PC-3 (cell line): ENCODE measurements around the gene AZIN2. TPM values are rescaled to one million over a fixed set of nuclear protein-coding genes. Genes with fewer than 3 reads are reported as not detected.

Experiments
- ATAC-seq: fragments of 200-7000 bp; cut with Tn5 transposase; 2 replicates; pipeline ENCODE4 v1.9.1; 2020; ENCODE audit warnings: mild to moderate bottlenecking, moderate library complexity
- BruUV-seq: library from RNA; stranded (reverse); fragments of 400-500 nt; replicated peaks from 2 replicates; lab custom pipeline; 2021; lab: Mats Ljungman, UMichigan
- CTCF ChIA-PET: fragments of 300-600 bp; sonication (Branson Sonifier 250); formaldehyde crosslinking; loops from one replicate; lab custom pipeline; 2022; ENCODE audit warnings: antibody characterized with exemption; lab: Charles Lee
- POLR2A ChIA-PET: fragments of 300-600 bp; sonication (Branson Sonifier 250); formaldehyde crosslinking; loops from one replicate; lab custom pipeline; 2022; ENCODE audit warnings: antibody characterized with exemption; ENCODE audit not compliant: unreplicated experiment; lab: Charles Lee
- DNase-seq: peaks from one replicate; pipeline ENCODE4 v3.0.0-alpha.2; 2015
- H2AFZ ChIP-seq: fragments of 300-600 bp; sonication (generic); 2 replicates; pipeline ENCODE4 v1.6.0; 2016; ENCODE audit warnings: antibody characterized with exemption, low read length
- H3F3A ChIP-seq: fragments of 300-600 bp; sonication (generic); one replicate; pipeline ENCODE4 v1.6.0; 2017; ENCODE audit warnings: antibody characterized with exemption, low read length, control low read depth, mild to moderate bottlenecking; ENCODE audit not compliant: unreplicated experiment
- H3K27ac ChIP-seq: fragments of 300-600 bp; sonication (generic); 2 replicates; pipeline ENCODE4 v1.5.1; 2016; ENCODE audit warnings: mild to moderate bottlenecking, low read length
- H3K27me3 ChIP-seq: fragments of 300-600 bp; sonication (generic); 2 replicates; pipeline ENCODE4 v1.6.1; 2016; ENCODE audit warnings: low read length, mixed read lengths
- H3K36me3 ChIP-seq: fragments of 300-600 bp; sonication (generic); 2 replicates; pipeline ENCODE4 v1.6.1; 2016; ENCODE audit warnings: low read depth, mixed run types, low read length, mixed read lengths
- H3K4me1 ChIP-seq: fragments of 300-600 bp; sonication (generic); 2 replicates; pipeline ENCODE4 v1.5.1; 2016; ENCODE audit warnings: low read length; ENCODE audit not compliant: insufficient read depth
- H3K4me2 ChIP-seq: fragments of 300-600 bp; sonication (generic); 2 replicates; pipeline ENCODE4 v1.6.0; 2016; ENCODE audit warnings: low read length
- H3K4me3 ChIP-seq: fragments of 300-600 bp; sonication (generic); 2 replicates; pipeline ENCODE4 v1.5.1; 2016; ENCODE audit warnings: mild to moderate bottlenecking, low read length, mixed read lengths
- H3K79me2 ChIP-seq: fragments of 300-600 bp; sonication (generic); 2 replicates; pipeline ENCODE4 v1.6.1; 2017; ENCODE audit warnings: low read length, mixed read lengths
- H3K9ac ChIP-seq: fragments of 300-600 bp; sonication (generic); 2 replicates; pipeline ENCODE4 v1.6.0; 2016; ENCODE audit warnings: mild to moderate bottlenecking, low read length
- H3K9me2 ChIP-seq: fragments of 300-600 bp; sonication (generic); replicated peaks from 2 replicates; pipeline ENCODE4 v1.6.1; 2016; ENCODE audit warnings: mixed run types, low read length, mixed read lengths
- H3K9me3 ChIP-seq: fragments of 300-600 bp; sonication (generic); 2 replicates; pipeline ENCODE4 v1.6.1; 2016; ENCODE audit warnings: low read length, mixed read lengths
- H4K20me1 ChIP-seq: fragments of 300-600 bp; sonication (generic); 2 replicates; pipeline ENCODE4 v1.6.1; 2016; ENCODE audit warnings: low read length, mixed read lengths
- CTCF ChIP-seq: fragments of 300-600 bp; sonication (generic); conservative IDR thresholded peaks from 2 replicates; pipeline ENCODE4 v1.5.1; 2017; ENCODE audit warnings: antibody characterized with exemption, low read depth, mild to moderate bottlenecking, low read length
- EZH2 ChIP-seq: fragments of 300-600 bp; sonication (generic); IDR thresholded peaks from one replicate; pipeline ENCODE4 v1.6.1; 2017; ENCODE audit warnings: antibody characterized with exemption, mild to moderate bottlenecking, low read length; ENCODE audit not compliant: unreplicated experiment
- EZH2phosphoT487 ChIP-seq: fragments of 300-600 bp; sonication (generic); IDR thresholded peaks from 2 replicates; pipeline ENCODE4 v1.6.1; 2018; ENCODE audit warnings: mild to moderate bottlenecking, antibody characterized with exemption, low read length, borderline replicate concordance
- intact Hi-C: fragments of 100-400 bp; cut with micrococcal nuclease; formaldehyde crosslinking; loops from 2 replicates; pipeline ENCODE4 v1.9.0; 2023
- total RNA-seq: library from RNA; depleted of rRNA; stranded (reverse); fragments of >200 nt; gene quantifications from 2 replicates; pipeline ENCODE4 v1.2.3, GENCODE V29; 2014

Gene AZIN2
- total RNA-seq, 1 experiment from 2014 or later: 2.2 TPM

- TF ChIP-seq EZH2phosphoT487: no peak
- Histone ChIP-seq H3K27ac (peak overlapping the region; percentile 24; the same call in 1 of the 2 replicates), H3F3A (no peaks in the 10 kb centered on the region), H3K27me3 (no peaks in the 10 kb centered on the region), H3K9ac (no peak overlapping the region), H4K20me1 (no peaks in the 10 kb centered on the region), H3K4me1 (peaks cover 22% of the 10 kb centered on the region), H3K9me3 (no peaks in the 10 kb centered on the region), H3K4me3 (no peak overlapping the region), H3K36me3 (no peaks in the 10 kb centered on the region), H3K79me2 (no peaks in the 10 kb centered on the region), H3K4me2 (0 out of 2 replicates have a peak overlapping the region, but pooled peaks have one; percentile 26), H2AFZ (no peak overlapping the region), H3K9me2 (no peaks in the 10 kb centered on the region)
- POLR2A ChIA-PET: no interaction called here
- CTCF ChIA-PET: no interaction called here
- ATAC-seq (no peak), DNase-seq (no peak)
- intact Hi-C loops: no loop called here
- no TSS peak for BruUV-seq
These were observed 69.6 kb downstream of the AZIN2 start for GRCh38 chr1:33150522-33150921.

- intact Hi-C loops: no loop called here
- no peak overlapping the region for H3K9ac ChIP-seq
These were observed 70.2 kb downstream of the AZIN2 start for GRCh38 chr1:33151116-33151515.

GRCh38 chr1:33152685-33153432 lies 71.9 kb downstream of the AZIN2 start:
- intact Hi-C loops: no loop called here
- Histone ChIP-seq H3K27me3 (no peaks in the 10 kb centered on the region), H3K4me2 (no peak overlapping the region), H3F3A (no peaks in the 10 kb centered on the region), H3K4me3 (no peak overlapping the region), H3K27ac (no peak overlapping the region), H3K9me2 (no peaks in the 10 kb centered on the region), H3K9me3 (no peaks in the 10 kb centered on the region), H3K79me2 (no peaks in the 10 kb centered on the region), H4K20me1 (no peaks in the 10 kb centered on the region), H3K9ac (no peak overlapping the region), H3K4me1 (peaks cover 22% of the 10 kb centered on the region), H3K36me3 (no peaks in the 10 kb centered on the region), H2AFZ (no peak overlapping the region)
- CTCF ChIA-PET: no interaction called here
- TF ChIP-seq EZH2phosphoT487: no peak
- no peak for TF ChIP-seq CTCF
- TF ChIP-seq EZH2: no peak
- DNase-seq (no peak), ATAC-seq (no peak)
- POLR2A ChIA-PET: no interaction called here
- BruUV-seq: no TSS peak

More at GRCh38 chr1:33151116-33151515, 70.2 kb downstream of the AZIN2 start:
- CTCF ChIA-PET: no interaction called here
- no peaks in the 10 kb centered on the region for H3K9me2 ChIP-seq
- no peak overlapping the region for H3K4me3 ChIP-seq
- POLR2A ChIA-PET: no interaction called here
- H4K20me1 ChIP-seq: no peaks in the 10 kb centered on the region
- no peaks in the 10 kb centered on the region for H3K9me3 ChIP-seq
- H3K79me2 ChIP-seq: no peaks in the 10 kb centered on the region
- H3K36me3 ChIP-seq: no peaks in the 10 kb centered on the region
- no peak overlapping the region for H3K4me2 ChIP-seq
- H3K27me3 ChIP-seq: no peaks in the 10 kb centered on the region
- BruUV-seq: no TSS peak
- peaks cover 22% of the 10 kb centered on the region for H3K4me1 ChIP-seq
- H3K27ac ChIP-seq: no peak overlapping the region
- no peak for DNase-seq
- no peak for ATAC-seq
- H3F3A ChIP-seq: no peaks in the 10 kb centered on the region
- TF ChIP-seq EZH2phosphoT487 (no peak), CTCF (no peak), EZH2 (no peak)
- H2AFZ ChIP-seq: no peak overlapping the region
